Mesothelial cell of epicardium (in vitro differentiated cells): Measurements from ENCODE around the gene VOPP1. TPM values are rescaled to one million over a fixed set of nuclear protein-coding genes. Genes with fewer than 3 reads are reported as not detected.
A peak's percentile ranks its signal among the peaks of the same experiment; 100 is the strongest.

Source experiments
- DNase-seq, 2 experiments: peaks; one replicate each; pipeline ENCODE4 v3.0.0; 2021; ENCODE audit warnings: low spot score in 2 of 2; ENCODE audit not compliant: unreplicated experiment in 2 of 2
- H3K27ac Mint-ChIP-seq: 2 replicates; pipeline ENCODE4 v1.8.0; 2021; ENCODE audit warnings: mixed read lengths
- H3K27me3 Mint-ChIP-seq: 2 replicates; pipeline ENCODE4 v1.8.0; 2021; ENCODE audit warnings: low read depth, mixed read lengths
- H3K36me3 Mint-ChIP-seq: 2 replicates; pipeline ENCODE4 v1.8.0; 2021; ENCODE audit warnings: mixed read lengths
- H3K4me1 Mint-ChIP-seq: 2 replicates; pipeline ENCODE4 v1.8.0; 2021; ENCODE audit warnings: mixed read lengths
- H3K4me3 Mint-ChIP-seq: 2 replicates; pipeline ENCODE4 v1.8.0; 2021; ENCODE audit warnings: mild to moderate bottlenecking, moderate library complexity, mixed read lengths
- H3K9me3 Mint-ChIP-seq: 2 replicates; pipeline ENCODE4 v1.8.0; 2021; ENCODE audit warnings: mixed read lengths
- total RNA-seq: library from RNA; stranded (reverse); gene quantifications from 3 replicates; pipeline ENCODE4 v1.2.1, GENCODE V29; 2021
- TF ChIP-seq, protein P1 (sequence below): fragments of 200-600 bp; sonication (generic); IDR thresholded peaks from one replicate; pipeline ENCODE4 v1.5.0; 2021; ENCODE audit warnings: antibody characterized with exemption; ENCODE audit not compliant: unreplicated experiment

Gene VOPP1
- total RNA-seq, 1 donor from 2014 or later = 42.8 TPM

DNA sequence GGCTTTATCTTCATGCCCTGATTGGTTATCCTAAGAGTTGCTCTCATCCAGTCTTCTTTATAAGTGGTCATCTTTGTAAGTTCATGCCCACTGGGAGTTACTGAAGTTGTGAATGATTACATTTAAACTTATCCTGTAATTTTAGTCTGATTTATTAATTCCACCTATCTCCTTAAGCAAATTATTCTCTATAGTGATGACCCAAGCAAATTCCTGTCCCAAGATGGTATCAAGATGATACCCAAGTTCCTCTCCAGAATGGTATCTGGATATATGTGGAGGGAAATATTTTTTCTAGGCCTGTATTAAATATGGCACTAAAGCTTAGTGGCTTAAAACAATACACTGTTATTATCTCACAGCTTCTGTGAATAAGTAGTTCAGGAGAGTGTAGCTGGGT lies 22.6 kb upstream of the VOPP1 start:
- Mint-ChIP-seq H3K9me3 (no peaks in the 10 kb centered on the region), H3K4me1 (peaks cover 2% of the 10 kb centered on the region), H3K27ac (no peak overlapping the region), H3K27me3 (peaks cover 31% of the 10 kb centered on the region), H3K36me3 (no peaks in the 10 kb centered on the region), H3K4me3 (no peak overlapping the region)
- TF ChIP-seq, protein P1, sequence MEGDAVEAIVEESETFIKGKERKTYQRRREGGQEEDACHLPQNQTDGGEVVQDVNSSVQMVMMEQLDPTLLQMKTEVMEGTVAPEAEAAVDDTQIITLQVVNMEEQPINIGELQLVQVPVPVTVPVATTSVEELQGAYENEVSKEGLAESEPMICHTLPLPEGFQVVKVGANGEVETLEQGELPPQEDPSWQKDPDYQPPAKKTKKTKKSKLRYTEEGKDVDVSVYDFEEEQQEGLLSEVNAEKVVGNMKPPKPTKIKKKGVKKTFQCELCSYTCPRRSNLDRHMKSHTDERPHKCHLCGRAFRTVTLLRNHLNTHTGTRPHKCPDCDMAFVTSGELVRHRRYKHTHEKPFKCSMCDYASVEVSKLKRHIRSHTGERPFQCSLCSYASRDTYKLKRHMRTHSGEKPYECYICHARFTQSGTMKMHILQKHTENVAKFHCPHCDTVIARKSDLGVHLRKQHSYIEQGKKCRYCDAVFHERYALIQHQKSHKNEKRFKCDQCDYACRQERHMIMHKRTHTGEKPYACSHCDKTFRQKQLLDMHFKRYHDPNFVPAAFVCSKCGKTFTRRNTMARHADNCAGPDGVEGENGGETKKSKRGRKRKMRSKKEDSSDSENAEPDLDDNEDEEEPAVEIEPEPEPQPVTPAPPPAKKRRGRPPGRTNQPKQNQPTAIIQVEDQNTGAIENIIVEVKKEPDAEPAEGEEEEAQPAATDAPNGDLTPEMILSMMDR = no peak
- DNase-seq = no peak

GRCh38 chr7:55594414-55594813 lies 22.1 kb upstream of the VOPP1 start:
- Mint-ChIP-seq H3K36me3 (no peaks in the 10 kb centered on the region), H3K9me3 (no peaks in the 10 kb centered on the region), H3K4me1 (peaks cover 2% of the 10 kb centered on the region), H3K27ac (no peak overlapping the region), H3K27me3 (peaks cover 31% of the 10 kb centered on the region), H3K4me3 (no peak overlapping the region)
- no peak for DNase-seq
- TF ChIP-seq, protein P1 = no peak

DNA sequence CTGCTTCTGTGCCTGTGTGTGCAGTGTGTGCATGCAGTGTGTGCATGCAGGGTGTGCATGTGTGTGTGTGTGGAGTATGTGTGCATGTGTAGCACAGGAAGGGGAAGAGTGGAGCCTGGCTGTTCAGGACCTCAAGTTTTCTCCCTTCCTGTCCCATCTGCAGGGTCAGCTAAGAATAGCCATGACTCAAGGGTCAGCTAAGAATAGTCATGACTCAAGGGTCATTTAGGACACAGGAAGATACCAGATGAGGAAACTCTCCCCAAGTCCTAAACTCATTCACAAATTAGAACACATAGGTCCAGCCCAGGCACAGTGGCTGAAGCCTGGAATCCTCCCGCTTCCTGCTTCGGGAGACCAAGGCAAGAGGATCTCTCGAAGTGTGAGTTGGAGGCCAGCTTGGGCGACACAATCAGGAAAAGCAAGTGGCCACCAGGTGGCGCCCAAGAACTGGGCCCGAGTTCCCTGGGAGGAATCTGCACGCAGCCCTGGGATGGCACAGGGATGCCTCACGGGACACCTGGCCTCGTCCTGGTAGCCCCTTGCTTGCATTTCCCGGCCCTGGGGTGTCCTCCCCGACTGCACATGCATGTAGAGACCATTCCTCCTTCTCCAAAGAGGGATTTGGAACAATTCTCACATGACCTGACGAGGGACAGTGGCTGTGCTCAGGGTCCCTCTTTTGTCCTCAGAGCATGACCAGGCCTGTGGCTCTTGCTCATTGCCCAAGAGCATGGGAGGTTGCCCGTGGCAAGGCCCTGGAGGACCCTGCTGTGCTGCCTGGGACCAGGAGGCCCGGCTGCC lies 21.4 kb upstream of the VOPP1 start:
- H3K4me3 Mint-ChIP-seq = no peak overlapping the region
- no peak overlapping the region for H3K27ac Mint-ChIP-seq
- peaks cover 34% of the 10 kb centered on the region for H3K27me3 Mint-ChIP-seq
- peak in 1 of 2 experiments; percentile 77 for DNase-seq
- H3K36me3 Mint-ChIP-seq = no peaks in the 10 kb centered on the region
- TF ChIP-seq, protein P1 = peak; percentile 89
- no peaks in the 10 kb centered on the region for H3K9me3 Mint-ChIP-seq
- peaks cover 2% of the 10 kb centered on the region for H3K4me1 Mint-ChIP-seq

DNA sequence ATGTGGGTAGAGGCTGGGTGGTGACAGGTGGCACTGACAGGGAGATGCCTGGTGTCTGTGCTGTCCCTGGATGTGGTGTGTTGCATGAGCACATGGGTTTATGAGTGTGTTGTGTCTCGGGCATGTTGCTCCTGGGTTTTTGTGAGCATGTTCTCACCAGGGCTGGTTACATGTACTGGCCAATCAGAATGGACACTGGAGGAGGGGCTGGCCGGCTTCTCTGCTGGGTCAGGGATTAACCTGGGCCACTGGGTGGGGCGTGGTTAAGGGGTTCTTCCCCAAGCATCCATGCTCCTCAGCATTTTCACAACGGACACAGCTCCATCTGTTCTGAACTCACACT lies 20.8 kb upstream of the VOPP1 start:
- no peak for DNase-seq
- TF ChIP-seq, protein P1 = no peak
- H3K4me3 Mint-ChIP-seq = no peak overlapping the region
- H3K36me3 Mint-ChIP-seq = no peaks in the 10 kb centered on the region
- no peak overlapping the region for H3K27ac Mint-ChIP-seq
- peaks cover 2% of the 10 kb centered on the region for H3K4me1 Mint-ChIP-seq
- peaks cover 40% of the 10 kb centered on the region for H3K27me3 Mint-ChIP-seq
- no peaks in the 10 kb centered on the region for H3K9me3 Mint-ChIP-seq

- H3K36me3 Mint-ChIP-seq = no peaks in the 10 kb centered on the region
- no peaks in the 10 kb centered on the region for H3K9me3 Mint-ChIP-seq
- no peak overlapping the region for H3K4me3 Mint-ChIP-seq
- H3K27ac Mint-ChIP-seq = no peak overlapping the region
- TF ChIP-seq, protein P1 = no peak
- H3K27me3 Mint-ChIP-seq = peaks cover 41% of the 10 kb centered on the region
- H3K4me1 Mint-ChIP-seq = peaks cover 2% of the 10 kb centered on the region
- DNase-seq = no peak
Measured at GRCh38 chr7:55592492-55592891, 20.2 kb upstream of the VOPP1 start.
